Neural cell (in vitro differentiated cells): ENCODE data around the gene BAD. TPM values are rescaled to one million over a fixed set of nuclear protein-coding genes. Genes with fewer than 3 reads are reported as not detected.

ENCODE experiments used
- H2AFZ ChIP-seq: fragments of 200-600, 300-800 bp; sonication (generic), shearing (Covaris generic); 2 replicates; pipeline ENCODE4 v1.6.0; 2014; ENCODE audit warnings: low read depth, mild to moderate bottlenecking, antibody characterized with exemption, low read length, moderate library complexity
- H3F3A ChIP-seq: fragments of 200-600 bp; shearing (Covaris generic); 2 replicates; pipeline ENCODE4 v1.6.1; 2016; ENCODE audit warnings: mild to moderate bottlenecking, moderate library complexity, mixed read lengths, antibody characterized with exemption, low read length; ENCODE audit not compliant: insufficient read depth, poor library complexity, severe bottlenecking
- H3K27ac ChIP-seq: fragments of 200-600, 300-800 bp; sonication (generic), shearing (Covaris generic); 2 replicates; pipeline ENCODE4 v1.5.1; 2014; ENCODE audit warnings: mild to moderate bottlenecking, low read length, moderate library complexity
- H3K27me3 ChIP-seq: fragments of 300-800, 200-600 bp; sonication (generic), shearing (Covaris generic); 2 replicates; pipeline ENCODE4 v1.6.0; 2014; ENCODE audit warnings: mild to moderate bottlenecking, low read depth, low read length, moderate library complexity; ENCODE audit not compliant: insufficient read depth
- H3K36me3 ChIP-seq: fragments of 300-800, 200-600 bp; sonication (generic), shearing (Covaris generic); 2 replicates; pipeline ENCODE4 v1.5.1; 2014; ENCODE audit warnings: mild to moderate bottlenecking, antibody characterized with exemption, low read length, moderate library complexity; ENCODE audit not compliant: insufficient read depth
- H3K4me2 ChIP-seq: fragments of 300-800, 200-600 bp; sonication (generic), shearing (Covaris generic); 2 replicates; pipeline ENCODE4 v1.6.0; 2014; ENCODE audit warnings: mild to moderate bottlenecking, low read length
- H3K4me3 ChIP-seq: fragments of 300-800, 200-600 bp; sonication (generic), shearing (Covaris generic); 2 replicates; pipeline ENCODE4 v1.5.1; 2014; ENCODE audit warnings: mild to moderate bottlenecking, low read length, moderate library complexity
- H3K79me2 ChIP-seq: fragments of 200-600 bp; shearing (Covaris generic); replicated peaks from 2 replicates; pipeline ENCODE4 v1.6.0; 2014; ENCODE audit warnings: mild to moderate bottlenecking, low read length, moderate library complexity; ENCODE audit not compliant: insufficient read depth
- H3K9ac ChIP-seq: fragments of 300-800, 200-600 bp; sonication (generic), shearing (Covaris generic); 2 replicates; pipeline ENCODE4 v1.6.1; 2016; ENCODE audit warnings: mild to moderate bottlenecking, low read length, mixed read lengths
- H3K9me2 ChIP-seq: fragments of 200-600 bp; shearing (Covaris generic); 2 replicates; pipeline ENCODE4 v1.6.1; 2016; ENCODE audit warnings: mild to moderate bottlenecking, low read length, mixed read lengths; ENCODE audit not compliant: insufficient read depth
- H3K9me3 ChIP-seq: fragments of 200-600, 300-800 bp; sonication (generic), shearing (Covaris generic); 2 replicates; pipeline ENCODE4 v1.6.1; 2016; ENCODE audit warnings: mild to moderate bottlenecking, mixed run types, low read length, moderate library complexity, mixed read lengths
- H4K20me1 ChIP-seq: fragments of 200-600 bp; shearing (Covaris generic); 2 replicates; pipeline ENCODE4 v1.6.1; 2016; ENCODE audit warnings: mild to moderate bottlenecking, mixed run types; ENCODE audit not compliant: insufficient read depth
- EP300 ChIP-seq: fragments of 450-650 bp; conservative IDR thresholded peaks from 2 replicates; pipeline ENCODE4 v1.6.1; 2014; ENCODE audit warnings: antibody characterized with exemption, mild to moderate bottlenecking, moderate library complexity; ENCODE audit not compliant: poor library complexity, severe bottlenecking
- EZH2 ChIP-seq: fragments of 200-600, 300-800 bp; shearing (Covaris generic), sonication (generic); IDR thresholded peaks from 2 replicates; pipeline ENCODE4 v1.6.1; 2014; ENCODE audit warnings: antibody characterized with exemption, low read length, borderline replicate concordance, mild to moderate bottlenecking; ENCODE audit not compliant: insufficient read depth, poor library complexity, severe bottlenecking
- MXI1 ChIP-seq: fragments of 450-650 bp; conservative IDR thresholded peaks from 2 replicates; pipeline ENCODE4 v1.6.1; 2014; ENCODE audit warnings: antibody characterized with exemption, mild to moderate bottlenecking; ENCODE audit not compliant: poor library complexity, severe bottlenecking
- POLR2AphosphoS5 ChIP-seq: IDR thresholded peaks from 2 replicates; pipeline ENCODE4 v1.6.1; 2012
- RAD21 ChIP-seq: fragments of 450-650 bp; conservative IDR thresholded peaks from 2 replicates; pipeline ENCODE4 v1.6.1; 2014; ENCODE audit warnings: antibody characterized with exemption, mild to moderate bottlenecking, moderate library complexity
- SMC3 ChIP-seq: fragments of 450-650 bp; conservative IDR thresholded peaks from 2 replicates; pipeline ENCODE4 v1.6.1; 2014; ENCODE audit warnings: antibody characterized with exemption, mild to moderate bottlenecking, moderate library complexity; ENCODE audit not compliant: poor library complexity
- TAF1 ChIP-seq: IDR thresholded peaks from 2 replicates; pipeline ENCODE4 v1.6.1; 2012; ENCODE audit warnings: low read depth
- polyA plus RNA-seq: library from polyadenylated mRNA; depleted of rRNA; stranded (reverse); fragments of >200 nt; gene quantifications from 2 replicates; pipeline ENCODE4 v1.2.3, GENCODE V29; 2014
- TF ChIP-seq, protein P1 (sequence below): IDR thresholded peaks from 2 replicates; pipeline ENCODE4 v1.6.1; 2012; ENCODE audit warnings: borderline replicate concordance
- TF ChIP-seq, protein P2 (sequence below): fragments of 450-650 bp; IDR thresholded peaks from 2 replicates; pipeline ENCODE4 v1.5.1; 2014; ENCODE audit warnings: antibody characterized with exemption, mild to moderate bottlenecking, moderate library complexity; ENCODE audit not compliant: poor library complexity, severe bottlenecking

Gene BAD
- polyA plus RNA-seq, 1 donor from 2014 or later = 219 TPM

GRCh38 chr11:64262271-64263002 is 22.0 kb downstream of the BAD start:
- H3K9ac ChIP-seq = no peak overlapping the region

DNA sequence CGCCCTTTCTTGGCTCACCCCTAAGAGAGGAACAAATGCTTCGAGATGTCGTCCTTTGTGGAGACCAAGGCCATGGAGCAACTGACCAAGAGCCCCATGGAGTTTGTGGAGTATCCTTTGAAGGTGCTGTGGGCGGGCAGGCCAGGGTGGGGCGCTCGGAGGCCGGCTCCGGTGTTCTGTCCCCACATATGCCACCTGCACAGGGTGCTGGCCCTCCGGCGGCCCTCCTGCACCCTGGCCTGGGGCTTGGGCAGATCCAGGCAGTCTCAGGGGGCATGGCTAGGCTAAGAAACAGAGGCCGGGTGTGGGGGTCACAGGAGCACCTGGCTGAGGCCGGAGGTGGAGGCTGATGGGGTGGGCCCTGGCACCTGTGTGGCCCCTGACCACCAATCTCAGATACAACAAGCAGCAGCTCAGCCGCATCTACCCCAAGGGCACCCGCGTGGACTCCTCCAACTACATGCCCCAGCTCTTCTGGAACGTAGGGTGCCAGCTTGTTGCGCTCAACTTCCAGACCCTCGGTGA is 22.8 kb downstream of the BAD start:
- H3K27me3 ChIP-seq = no peaks in the 10 kb centered on the region
- H4K20me1 ChIP-seq = no peaks in the 10 kb centered on the region
- H3K9ac ChIP-seq = no peak overlapping the region
- H3K9me3 ChIP-seq = no peaks in the 10 kb centered on the region
- H3K9me2 ChIP-seq = no peaks in the 10 kb centered on the region
- no peaks in the 10 kb centered on the region for H3K36me3 ChIP-seq
- no peak overlapping the region for H3K4me3 ChIP-seq
- H3K27ac ChIP-seq = no peak overlapping the region
- H3F3A ChIP-seq = no peaks in the 10 kb centered on the region
- no peak overlapping the region for H3K4me2 ChIP-seq
- TF ChIP-seq SMC3 = no peak
- TF ChIP-seq TAF1 = no peak
- no peak for TF ChIP-seq EZH2
- TF ChIP-seq, protein P1, sequence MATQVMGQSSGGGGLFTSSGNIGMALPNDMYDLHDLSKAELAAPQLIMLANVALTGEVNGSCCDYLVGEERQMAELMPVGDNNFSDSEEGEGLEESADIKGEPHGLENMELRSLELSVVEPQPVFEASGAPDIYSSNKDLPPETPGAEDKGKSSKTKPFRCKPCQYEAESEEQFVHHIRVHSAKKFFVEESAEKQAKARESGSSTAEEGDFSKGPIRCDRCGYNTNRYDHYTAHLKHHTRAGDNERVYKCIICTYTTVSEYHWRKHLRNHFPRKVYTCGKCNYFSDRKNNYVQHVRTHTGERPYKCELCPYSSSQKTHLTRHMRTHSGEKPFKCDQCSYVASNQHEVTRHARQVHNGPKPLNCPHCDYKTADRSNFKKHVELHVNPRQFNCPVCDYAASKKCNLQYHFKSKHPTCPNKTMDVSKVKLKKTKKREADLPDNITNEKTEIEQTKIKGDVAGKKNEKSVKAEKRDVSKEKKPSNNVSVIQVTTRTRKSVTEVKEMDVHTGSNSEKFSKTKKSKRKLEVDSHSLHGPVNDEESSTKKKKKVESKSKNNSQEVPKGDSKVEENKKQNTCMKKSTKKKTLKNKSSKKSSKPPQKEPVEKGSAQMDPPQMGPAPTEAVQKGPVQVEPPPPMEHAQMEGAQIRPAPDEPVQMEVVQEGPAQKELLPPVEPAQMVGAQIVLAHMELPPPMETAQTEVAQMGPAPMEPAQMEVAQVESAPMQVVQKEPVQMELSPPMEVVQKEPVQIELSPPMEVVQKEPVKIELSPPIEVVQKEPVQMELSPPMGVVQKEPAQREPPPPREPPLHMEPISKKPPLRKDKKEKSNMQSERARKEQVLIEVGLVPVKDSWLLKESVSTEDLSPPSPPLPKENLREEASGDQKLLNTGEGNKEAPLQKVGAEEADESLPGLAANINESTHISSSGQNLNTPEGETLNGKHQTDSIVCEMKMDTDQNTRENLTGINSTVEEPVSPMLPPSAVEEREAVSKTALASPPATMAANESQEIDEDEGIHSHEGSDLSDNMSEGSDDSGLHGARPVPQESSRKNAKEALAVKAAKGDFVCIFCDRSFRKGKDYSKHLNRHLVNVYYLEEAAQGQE = no peak
- no peak for TF ChIP-seq MXI1
- no peak for TF ChIP-seq EP300
- TF ChIP-seq RAD21 = no peak
- TF ChIP-seq POLR2AphosphoS5 = no peak
- TF ChIP-seq, protein P2, sequence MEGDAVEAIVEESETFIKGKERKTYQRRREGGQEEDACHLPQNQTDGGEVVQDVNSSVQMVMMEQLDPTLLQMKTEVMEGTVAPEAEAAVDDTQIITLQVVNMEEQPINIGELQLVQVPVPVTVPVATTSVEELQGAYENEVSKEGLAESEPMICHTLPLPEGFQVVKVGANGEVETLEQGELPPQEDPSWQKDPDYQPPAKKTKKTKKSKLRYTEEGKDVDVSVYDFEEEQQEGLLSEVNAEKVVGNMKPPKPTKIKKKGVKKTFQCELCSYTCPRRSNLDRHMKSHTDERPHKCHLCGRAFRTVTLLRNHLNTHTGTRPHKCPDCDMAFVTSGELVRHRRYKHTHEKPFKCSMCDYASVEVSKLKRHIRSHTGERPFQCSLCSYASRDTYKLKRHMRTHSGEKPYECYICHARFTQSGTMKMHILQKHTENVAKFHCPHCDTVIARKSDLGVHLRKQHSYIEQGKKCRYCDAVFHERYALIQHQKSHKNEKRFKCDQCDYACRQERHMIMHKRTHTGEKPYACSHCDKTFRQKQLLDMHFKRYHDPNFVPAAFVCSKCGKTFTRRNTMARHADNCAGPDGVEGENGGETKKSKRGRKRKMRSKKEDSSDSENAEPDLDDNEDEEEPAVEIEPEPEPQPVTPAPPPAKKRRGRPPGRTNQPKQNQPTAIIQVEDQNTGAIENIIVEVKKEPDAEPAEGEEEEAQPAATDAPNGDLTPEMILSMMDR = no peak
- no peaks in the 10 kb centered on the region for H3K79me2 ChIP-seq
- H2AFZ ChIP-seq = no peak overlapping the region

More at GRCh38 chr11:64262271-64263002, 22.0 kb downstream of the BAD start:
- Histone ChIP-seq H3K9me3 (no peaks in the 10 kb centered on the region), H3F3A (no peaks in the 10 kb centered on the region), H3K27me3 (no peaks in the 10 kb centered on the region), H3K4me2 (no peak overlapping the region), H2AFZ (no peak overlapping the region), H3K36me3 (no peaks in the 10 kb centered on the region), H3K9me2 (no peaks in the 10 kb centered on the region), H3K4me3 (no peak overlapping the region), H4K20me1 (no peaks in the 10 kb centered on the region), H3K79me2 (no peaks in the 10 kb centered on the region), H3K27ac (no peak overlapping the region)
- TF ChIP-seq TAF1 (no peak), EZH2 (no peak), SMC3 (no peak)
